IMR-90 (cell line): ENCODE measurements around the gene GPX1. TPM values are rescaled to one million over a fixed set of nuclear protein-coding genes. Genes with fewer than 3 reads are reported as not detected.

Source experiments
- ATAC-seq: fragments of 200-7000 bp; cut with Tn5 transposase; 2 replicates; pipeline ENCODE4 v1.9.1; 2020; ENCODE audit warnings: low read depth, mild to moderate bottlenecking, moderate library complexity
- BruUV-seq: library from RNA; stranded (reverse); fragments of 400-500 nt; replicated peaks from 2 replicates; lab custom pipeline; 2021; lab: Mats Ljungman, UMichigan
- CTCF ChIA-PET: fragments of 300-600 bp; formaldehyde crosslinking; extraction: SDS; loops from one replicate; lab custom pipeline; 2021; ENCODE audit warnings: antibody characterized with exemption; lab: Yijun Ruan, JAX
- POLR2A ChIA-PET: fragments of 300-600 bp; sonication (Branson Sonifier 250); formaldehyde crosslinking; loops from one replicate; lab custom pipeline; 2022; ENCODE audit warnings: antibody characterized with exemption; ENCODE audit not compliant: unreplicated experiment; lab: Charles Lee
- DNase-seq: peaks from one replicate; pipeline ENCODE4 v3.0.0; 2013
- H2AFZ ChIP-seq: replicated peaks from 2 replicates; pipeline ENCODE3; 2013; ENCODE audit warnings: low read length, mild to moderate bottlenecking; ENCODE audit not compliant: poor library complexity
- H2AK5ac ChIP-seq: 2 replicates; pipeline ENCODE4 v1.6.1; 2013; ENCODE audit warnings: low read depth, low read length, inconsistent platforms
- H2AK9ac ChIP-seq: replicated peaks from 2 replicates; pipeline ENCODE3; 2013; ENCODE audit warnings: mild to moderate bottlenecking, low read depth, low read length, moderate library complexity; ENCODE audit not compliant: poor library complexity
- H2BK120ac ChIP-seq: 2 replicates; pipeline ENCODE4 v1.6.1; 2013; ENCODE audit warnings: low read depth, low read length, inconsistent platforms
- H2BK15ac ChIP-seq: 3 replicates; pipeline ENCODE4 v1.6.1; 2013; ENCODE audit warnings: low read depth, low read length, inconsistent platforms
- H2BK20ac ChIP-seq: 2 replicates; pipeline ENCODE4 v1.6.1; 2013; ENCODE audit warnings: low read depth, mild to moderate bottlenecking, inconsistent platforms, low read length, moderate library complexity
- H2BK5ac ChIP-seq: 2 replicates; pipeline ENCODE4 v1.6.1; 2013; ENCODE audit warnings: mild to moderate bottlenecking, low read depth, low read length, inconsistent platforms; ENCODE audit not compliant: poor library complexity, severe bottlenecking
- H3K14ac ChIP-seq: replicated peaks from 2 replicates; pipeline ENCODE4 v1.6.1; 2013; ENCODE audit warnings: low read depth, low read length, inconsistent platforms
- H3K18ac ChIP-seq: 2 replicates; pipeline ENCODE4 v1.6.1; 2013; ENCODE audit warnings: low read depth, low read length, control low read depth
- H3K23ac ChIP-seq: 2 replicates; pipeline ENCODE4 v1.6.1; 2013; ENCODE audit warnings: low read depth, low read length, inconsistent platforms
- H3K27ac ChIP-seq: 2 replicates; pipeline ENCODE4 v1.5.1; 2013; ENCODE audit warnings: mild to moderate bottlenecking, control low read depth, low read length; ENCODE audit not compliant: insufficient read depth
- H3K27me3 ChIP-seq: 2 replicates; pipeline ENCODE4 v1.6.1; 2013; ENCODE audit warnings: low read length; ENCODE audit not compliant: control insufficient read depth, insufficient read depth
- H3K36me3 ChIP-seq: 2 replicates; pipeline ENCODE4 v1.6.1; 2013; ENCODE audit warnings: low read length, mixed read lengths; ENCODE audit not compliant: control insufficient read depth, insufficient read depth
- H3K4ac ChIP-seq: 2 replicates; pipeline ENCODE4 v1.6.1; 2013; ENCODE audit warnings: low read depth, low read length, inconsistent platforms
- H3K4me1 ChIP-seq: 2 replicates; pipeline ENCODE4 v1.6.1; 2013; ENCODE audit warnings: low read length, mixed read lengths; ENCODE audit not compliant: control insufficient read depth, insufficient read depth
- H3K4me2 ChIP-seq: 2 replicates; pipeline ENCODE4 v1.6.1; 2013; ENCODE audit warnings: low read depth, mild to moderate bottlenecking, control low read depth, low read length, moderate library complexity
- H3K4me3 ChIP-seq: 2 replicates; pipeline ENCODE4 v1.5.1; 2013; ENCODE audit warnings: low read depth, mild to moderate bottlenecking, control low read depth, low read length, moderate library complexity; ENCODE audit not compliant: insufficient read depth
- H3K56ac ChIP-seq: 2 replicates; pipeline ENCODE4 v1.6.1; 2013; ENCODE audit warnings: low read length, inconsistent platforms; ENCODE audit not compliant: insufficient read depth; ENCODE audit errors: extremely low read depth
- H3K79me1 ChIP-seq, 2 experiments: 2 replicates each; pipeline ENCODE4 v1.6.1; 2013; ENCODE audit warnings: low read length in 2 of 2, inconsistent platforms in 1 of 2, low read depth in 1 of 2
- H3K9ac ChIP-seq: 2 replicates; pipeline ENCODE4 v1.6.1; 2013; ENCODE audit warnings: low read depth, low read length, control low read depth
- H3K9me1 ChIP-seq: 2 replicates; pipeline ENCODE4 v1.6.1; 2013; ENCODE audit warnings: low read length, inconsistent platforms; ENCODE audit not compliant: insufficient read depth
- H3K9me3 ChIP-seq: 2 replicates; pipeline ENCODE4 v1.6.1; 2013; ENCODE audit warnings: low read length; ENCODE audit not compliant: control insufficient read depth, insufficient read depth
- H4K20me1 ChIP-seq: 2 replicates; pipeline ENCODE4 v1.6.1; 2013; ENCODE audit warnings: low read length, inconsistent platforms; ENCODE audit not compliant: insufficient read depth
- H4K5ac ChIP-seq: 2 replicates; pipeline ENCODE4 v1.6.1; 2013; ENCODE audit warnings: mild to moderate bottlenecking, low read depth, low read length, control low read depth
- H4K8ac ChIP-seq, 2 experiments: 2 replicates each; pipeline ENCODE4 v1.6.1; 2013; ENCODE audit warnings: low read depth in 2 of 2, low read length in 2 of 2, control low read depth in 1 of 2, inconsistent platforms in 1 of 2
- H4K91ac ChIP-seq: 2 replicates; pipeline ENCODE4 v1.6.1; 2013; ENCODE audit warnings: low read depth, low read length, inconsistent platforms; ENCODE audit not compliant: insufficient read depth
- BHLHE40 ChIP-seq: fragments of 150-350 bp; IDR thresholded peaks from 2 replicates; pipeline ENCODE4 v1.6.1; 2016; ENCODE audit warnings: mild to moderate bottlenecking, low read depth, low read length
- CEBPB ChIP-seq: IDR thresholded peaks from 2 replicates; pipeline ENCODE4 v1.6.1; 2012; ENCODE audit warnings: low read depth, low read length, improper control_type of control experiment
- FOS ChIP-seq: fragments of 150-350 bp; IDR thresholded peaks from 2 replicates; pipeline ENCODE4 v1.6.1; 2016; ENCODE audit warnings: low read depth, low read length
- MXI1 ChIP-seq: IDR thresholded peaks from 2 replicates; pipeline ENCODE4 v1.6.1; 2012; ENCODE audit warnings: low read depth, mild to moderate bottlenecking, low read length, moderate library complexity, borderline replicate concordance
- USF2 ChIP-seq: fragments of 150-350 bp; IDR thresholded peaks from 2 replicates; pipeline ENCODE4 v1.6.1; 2017; ENCODE audit warnings: mild to moderate bottlenecking, antibody characterized with exemption, low read length, low read depth
- WGBS, 2 experiments: methylation state at CpG; one replicate each; pipeline versions ENCODE4 v1.1.5 to v1.1.7; 2013; ENCODE audit warnings: missing lambda C conversion rate in 2 of 2; ENCODE audit not compliant: insufficient read length in 1 of 2; ENCODE audit errors: extremely low coverage in 2 of 2; 5-methylcytosine and 5-hydroxymethylcytosine counted together
- dilution Hi-C: fragments of 300-500 bp; cut with HindIII; formaldehyde crosslinking; loops from one replicate; pipeline ENCODE4 v1.14.3; 2018; ENCODE audit warnings: low sequenced_read_pairs; ENCODE audit not compliant: unreplicated experiment
- in situ Hi-C: fragments of 300-500 bp; cut with MboI; formaldehyde crosslinking; loops from 3 replicates; pipeline ENCODE4 v1.14.3; 2019; ENCODE audit warnings: low sequenced_read_pairs, inconsistent platforms, mixed read lengths
- intact Hi-C: fragments of 100-400 bp; cut with micrococcal nuclease; formaldehyde crosslinking; loops from 2 replicates; pipeline ENCODE4 v1.10.0; 2022
- polyA plus RNA-seq, 3 experiments: library from polyadenylated mRNA; depleted of rRNA; stranded (reverse); fragments of >200 nt; gene quantifications; 2 replicates each; pipeline ENCODE4 v1.2.3, GENCODE V29; 2012; ENCODE audit warnings: low replicate concordance in 1 of 3
- total RNA-seq: library from RNA; depleted of rRNA; stranded (reverse); fragments of >200 nt; gene quantifications from 2 replicates; pipeline ENCODE4 v1.2.3, GENCODE V29; 2012
- TF ChIP-seq, protein P1 (sequence below): fragments of 150-350 bp; IDR thresholded peaks from 2 replicates; pipeline ENCODE4 v1.6.1; 2016; ENCODE audit warnings: low read depth, mild to moderate bottlenecking, low read length, moderate library complexity, borderline replicate concordance

GPX1 gene
- total and polyA plus RNA-seq, 2 of the 4 experiments (the other 2 are of a cell fraction) = 128 to 680 TPM

DNA sequence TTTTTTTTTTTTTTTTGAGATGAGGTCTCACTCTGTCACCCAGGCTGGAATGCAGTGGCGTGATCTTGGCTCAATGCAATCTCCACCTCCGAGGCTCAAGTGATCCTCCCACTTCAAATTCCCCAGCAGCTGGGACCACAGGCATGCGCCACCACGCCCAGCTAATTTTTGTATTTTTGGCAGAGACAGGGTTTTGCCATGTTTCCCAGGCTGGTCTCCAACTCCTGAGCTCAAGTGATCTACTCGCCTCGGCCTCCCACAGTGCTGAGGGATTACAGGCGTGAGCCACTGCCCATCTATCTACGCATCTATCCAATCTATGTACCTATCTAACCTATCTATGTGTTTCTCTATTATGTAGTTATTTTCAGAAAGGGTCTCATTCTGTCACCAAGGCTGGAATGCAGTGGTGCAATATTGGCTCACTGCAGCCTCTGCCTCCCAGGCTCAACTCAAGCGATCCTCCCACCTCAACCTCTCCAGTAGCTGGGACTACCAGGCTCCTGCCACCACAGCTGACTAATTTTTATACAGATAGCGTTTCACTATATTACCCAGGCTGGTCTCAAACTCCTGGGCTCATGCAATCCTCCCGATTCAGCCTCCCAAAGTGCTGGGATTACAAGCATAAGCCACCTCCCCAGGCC is 20.2 kb upstream of the GPX1 start:
- no peak overlapping the region for H2AFZ ChIP-seq
- H3K36me3 ChIP-seq = peaks cover 16% of the 10 kb centered on the region
- H2AK9ac ChIP-seq = no peak overlapping the region
- BruUV-seq = no TSS peak
- no peak overlapping the region for H3K56ac ChIP-seq
- 0 out of 2 replicates have a peak overlapping the region, but pooled peaks have one; percentile 52 for H3K4ac ChIP-seq
- DNase-seq (peak; percentile 37), ATAC-seq (peak; percentile 48)
- no peak overlapping the region for H3K14ac ChIP-seq
- H4K8ac ChIP-seq = peak overlapping the region in 1 of 2 experiments; percentile 26; a peak in 1 of 4 replicates
- no peak overlapping the region for H3K27ac ChIP-seq
- in situ Hi-C loops = no loop called here
- TF ChIP-seq MXI1 (no peak), BHLHE40 (no peak), USF2 (no peak), FOS (no peak), CEBPB (peak; percentile 26; the same call in 1 of the 2 replicates)
- TF ChIP-seq, protein P1, sequence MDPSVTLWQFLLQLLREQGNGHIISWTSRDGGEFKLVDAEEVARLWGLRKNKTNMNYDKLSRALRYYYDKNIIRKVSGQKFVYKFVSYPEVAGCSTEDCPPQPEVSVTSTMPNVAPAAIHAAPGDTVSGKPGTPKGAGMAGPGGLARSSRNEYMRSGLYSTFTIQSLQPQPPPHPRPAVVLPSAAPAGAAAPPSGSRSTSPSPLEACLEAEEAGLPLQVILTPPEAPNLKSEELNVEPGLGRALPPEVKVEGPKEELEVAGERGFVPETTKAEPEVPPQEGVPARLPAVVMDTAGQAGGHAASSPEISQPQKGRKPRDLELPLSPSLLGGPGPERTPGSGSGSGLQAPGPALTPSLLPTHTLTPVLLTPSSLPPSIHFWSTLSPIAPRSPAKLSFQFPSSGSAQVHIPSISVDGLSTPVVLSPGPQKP = no peak
- no peak overlapping the region for H3K9ac ChIP-seq
- H3K27me3 ChIP-seq = no peaks in the 10 kb centered on the region
- no peak overlapping the region for H2BK120ac ChIP-seq
- H3K4me2 ChIP-seq = no peak overlapping the region
- H3K23ac ChIP-seq = no peak overlapping the region
- ChIA-PET POLR2A (no interaction called here), CTCF (no interaction called here)
- H2AK5ac ChIP-seq = peak overlapping the region; percentile 43; the same call in 1 of the 2 replicates
- WGBS, 2 experiments = 90% methylated on average over 3 of the region's 11 CpGs; no CpG with 5 or more reads in 1 of the 2 experiments
- dilution Hi-C loops = no loop called here
- peaks cover 7 to 56% of the 10 kb centered on the region in 2 experiments; a peak in 3 of 4 replicates for H3K79me1 ChIP-seq
- H3K9me1 ChIP-seq = peaks cover 12% of the 10 kb centered on the region
- H3K9me3 ChIP-seq = no peaks in the 10 kb centered on the region
- H3K4me1 ChIP-seq = peaks cover 2% of the 10 kb centered on the region; the same call in 1 of the 2 replicates
- no peak overlapping the region for H3K4me3 ChIP-seq
- no peak overlapping the region for H4K5ac ChIP-seq
- H2BK15ac ChIP-seq = no peak overlapping the region
- no peak overlapping the region for H4K91ac ChIP-seq
- H2BK20ac ChIP-seq = no peak overlapping the region
- intact Hi-C loops = no loop called here
- H4K20me1 ChIP-seq = peaks cover 98% of the 10 kb centered on the region
- no peak overlapping the region for H3K18ac ChIP-seq
- no peak overlapping the region for H2BK5ac ChIP-seq
